Measurements from ENCODE around the gene DUSP16. TPM values are rescaled to one million over a fixed set of nuclear protein-coding genes. Genes with fewer than 3 reads are reported as not detected.

DUSP16 gene
- total and polyA plus RNA-seq, 3 donors from 2014 or later = 22.5 to 48.6 (median 42.1) TPM

DNA sequence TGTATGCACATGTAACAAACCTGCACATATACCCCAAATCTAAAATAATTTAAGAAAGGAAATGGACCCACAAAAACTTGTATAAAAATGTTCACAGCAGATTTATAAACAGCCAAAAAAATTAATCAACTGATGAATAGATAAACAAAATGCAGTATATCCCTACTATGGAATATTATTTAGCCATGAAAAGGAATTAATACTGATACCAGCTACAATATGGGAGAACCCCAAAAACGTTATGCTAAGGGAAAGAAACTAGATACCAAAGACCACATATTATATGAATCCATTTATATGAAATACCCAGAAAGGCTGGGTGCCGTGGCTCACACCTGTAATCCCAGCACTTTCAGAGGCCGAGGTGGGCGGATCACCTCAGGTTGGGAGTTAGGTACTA, 20.9 kb downstream of the DUSP16 start:
- Histone ChIP-seq H3K4me1 (no peaks in the 10 kb centered on the region), H3K36me3 (ENCODE audit: low read depth, missing control alignments) (no peaks in the 10 kb centered on the region), H3K27ac (no peak overlapping the region), H3K4me3 (no peak overlapping the region), H3K27me3 (no peaks in the 10 kb centered on the region), H3K9me3 (no peaks in the 10 kb centered on the region)
- TF ChIP-seq CTCF (IDR thresholded peaks at IDR 0.05) (no peak), POLR2A (IDR thresholded peaks at IDR 0.05) (no peak)
- no peak for DNase-seq
- 89 to 100% methylated on average over 4 of the region's 4 CpGs for WGBS, 2 donors
- intact Hi-C loops (cut with DNase I; ENCODE audit: low total_unique reads) = no loop called here

GRCh38 chr12:12540261-12541013, 22.2 kb downstream of the DUSP16 start:
- no peak for DNase-seq
- Histone ChIP-seq H3K4me1 (no peaks in the 10 kb centered on the region), H3K9me3 (no peaks in the 10 kb centered on the region), H3K36me3 (ENCODE audit: low read depth, missing control alignments) (no peaks in the 10 kb centered on the region), H3K27me3 (no peaks in the 10 kb centered on the region), H3K27ac (no peak overlapping the region), H3K4me3 (no peak overlapping the region)
- no peak for TF ChIP-seq POLR2A (IDR thresholded peaks at IDR 0.05)
- TF ChIP-seq CTCF (IDR thresholded peaks at IDR 0.05) = no peak
- 89 to 95% methylated on average over 5 of the region's 5 CpGs for WGBS, 2 donors
- intact Hi-C loops (cut with DNase I; ENCODE audit: low total_unique reads) = no loop called here

DNA sequence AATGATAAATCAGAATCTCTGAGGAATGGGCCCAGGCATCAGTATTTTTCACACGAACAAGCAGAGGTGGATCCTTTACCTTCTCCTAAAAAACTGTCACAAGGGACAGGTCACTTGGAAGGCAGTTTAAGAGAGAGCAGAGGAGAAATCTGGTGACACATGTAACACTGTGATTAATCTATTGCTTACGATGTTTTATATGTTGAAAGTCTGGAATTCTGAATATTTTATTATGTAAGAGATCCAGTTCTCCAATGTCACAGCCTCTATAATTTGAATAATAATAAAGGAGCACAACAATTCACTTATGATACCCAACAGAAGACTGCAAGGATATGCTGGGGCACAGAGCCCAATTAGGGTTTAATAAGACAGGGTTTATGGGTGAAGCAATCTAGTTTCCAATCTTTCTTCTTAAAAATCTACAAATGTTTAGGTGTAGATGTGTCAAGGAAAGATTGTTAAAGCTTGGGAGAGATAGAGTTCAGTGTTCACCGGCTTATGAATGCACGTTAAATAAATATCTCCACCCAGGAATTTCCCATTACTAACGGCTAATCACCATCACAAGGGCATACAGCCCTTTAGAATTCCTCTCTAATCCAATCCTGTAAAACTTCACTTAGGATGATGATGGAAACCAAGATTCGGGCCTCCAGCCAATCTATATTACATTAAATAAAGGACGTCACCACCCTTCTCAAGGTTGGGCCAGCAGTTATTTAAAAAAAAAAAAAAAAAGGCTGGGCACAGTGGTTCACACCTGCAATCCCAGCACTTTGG, 23.4 kb downstream of the DUSP16 start:
- TF ChIP-seq CTCF (IDR thresholded peaks at IDR 0.05) (no peak), POLR2A (IDR thresholded peaks at IDR 0.05) (no peak)
- 86 to 91% methylated on average over 7 of the region's 7 CpGs for WGBS, 2 donors
- H3K27ac ChIP-seq = no peak overlapping the region
- H3K4me1 ChIP-seq = peaks cover 1% of the 10 kb centered on the region
- H3K27me3 ChIP-seq = no peaks in the 10 kb centered on the region
- intact Hi-C loops (cut with DNase I; ENCODE audit: low total_unique reads) = no loop called here
- H3K9me3 ChIP-seq = no peaks in the 10 kb centered on the region
- DNase-seq = no peak
- H3K36me3 ChIP-seq (ENCODE audit: low read depth, missing control alignments) = no peaks in the 10 kb centered on the region
- H3K4me3 ChIP-seq = no peak overlapping the region

GRCh38 chr12:12538535-12538934, 24.1 kb downstream of the DUSP16 start:
- Histone ChIP-seq H3K4me1 (peaks cover 8% of the 10 kb centered on the region), H3K9me3 (no peaks in the 10 kb centered on the region), H3K27ac (no peak overlapping the region), H3K4me3 (no peak overlapping the region), H3K27me3 (no peaks in the 10 kb centered on the region), H3K36me3 (ENCODE audit: low read depth, missing control alignments) (no peaks in the 10 kb centered on the region)
- DNase-seq = no peak
- TF ChIP-seq POLR2A (IDR thresholded peaks at IDR 0.05) (no peak), CTCF (IDR thresholded peaks at IDR 0.05) (no peak)
- WGBS, 2 donors = 62 to 67% methylated on average over 3 of the region's 3 CpGs
- intact Hi-C loops (cut with DNase I; ENCODE audit: low total_unique reads) = no loop called here
